Upper lobe of left lung (tissue), 4 donors: ENCODE measurements around the gene ZNF334.

Experiments used
- CTCF ChIP-seq, 6 experiments: fragments of 450-650 bp in 4 of 6; fragments of 200-600 bp in 2 of 6; sonication (generic) in 2 of 6; IDR thresholded peaks; one replicate each; pipeline ENCODE4 v1.5.1; 2016 to 2019; ENCODE audit warnings: antibody characterized with exemption in 6 of 6
- POLR2A ChIP-seq, 4 donors: fragments of 450-650 bp; IDR thresholded peaks; one replicate each; pipeline ENCODE4 v1.5.1; 2016 to 2017; ENCODE audit warnings: antibody characterized with exemption in 4 of 4, mild to moderate bottlenecking in 2 of 4
- POLR2AphosphoS5 ChIP-seq, 2 donors: sonication (generic); formaldehyde crosslinking; IDR thresholded peaks; one replicate each; pipeline ENCODE4 v1.5.1; 2017; ENCODE audit warnings: antibody characterized with exemption in 2 of 2

- no peak for TF ChIP-seq CTCF (IDR thresholded peaks at IDR 0.05)
- TF ChIP-seq POLR2AphosphoS5 (IDR thresholded peaks at IDR 0.05) = no peak
- TF ChIP-seq POLR2A (IDR thresholded peaks at IDR 0.05) = no peak
Measured at GRCh38 chr20:46545827-46546138, 32.4 kb upstream of the ZNF334 start.
